GM18909 (cell line): Measurements from ENCODE around the gene DYNLT4.

Experiments
- ATAC-seq: cut with Tn5 transposase; IDR thresholded peaks from one replicate; pipeline ENCODE4 v1.9.1; 2021; ENCODE audit warnings: mild to moderate bottlenecking; ENCODE audit not compliant: unreplicated experiment, poor library complexity

DYNLT4 gene

GRCh38 chr1:44792736-44793502 is 14.2 kb downstream of the DYNLT4 start:
- no peak for ATAC-seq

DNA sequence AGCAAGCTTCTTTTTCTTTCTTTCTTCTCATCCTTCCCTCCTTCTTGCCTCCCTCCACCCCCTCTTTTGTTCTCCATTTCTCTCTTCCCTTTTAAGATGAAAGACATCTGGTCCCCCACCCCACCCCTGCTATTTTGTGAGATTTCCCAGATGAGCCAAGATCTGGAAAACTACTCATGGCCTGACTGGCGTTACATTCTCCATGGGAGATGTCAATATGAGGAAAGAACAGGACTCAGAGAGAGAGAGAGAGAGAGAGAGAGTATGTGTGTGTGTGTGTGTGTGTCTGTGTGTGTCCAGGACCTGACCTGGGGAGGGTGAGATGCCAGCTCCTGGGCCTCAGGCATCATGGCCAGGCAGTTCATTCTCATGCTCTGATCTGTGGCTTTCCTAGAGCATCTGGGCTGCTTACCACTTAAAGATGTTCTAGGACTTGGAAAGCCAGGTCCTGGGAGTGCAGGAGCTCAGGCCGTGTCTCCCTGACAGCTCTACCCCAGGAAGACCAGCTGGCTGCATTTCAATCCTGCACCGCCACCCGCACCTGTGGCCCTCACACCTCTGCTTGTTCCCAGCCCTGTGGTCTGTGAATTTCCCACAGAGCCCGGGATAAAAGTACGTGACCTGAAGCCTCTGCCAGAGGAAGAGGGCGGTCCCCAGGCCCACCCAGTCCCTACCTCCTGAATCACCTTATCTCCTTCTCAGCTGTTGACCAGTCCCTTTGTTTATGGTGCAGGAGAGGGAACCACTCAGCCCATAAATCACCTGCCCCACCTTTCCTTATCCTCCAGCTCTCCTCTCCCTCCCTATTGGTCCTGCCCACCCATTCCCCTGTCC is 16.0 kb downstream of the DYNLT4 start:
- no peak for ATAC-seq

DNA sequence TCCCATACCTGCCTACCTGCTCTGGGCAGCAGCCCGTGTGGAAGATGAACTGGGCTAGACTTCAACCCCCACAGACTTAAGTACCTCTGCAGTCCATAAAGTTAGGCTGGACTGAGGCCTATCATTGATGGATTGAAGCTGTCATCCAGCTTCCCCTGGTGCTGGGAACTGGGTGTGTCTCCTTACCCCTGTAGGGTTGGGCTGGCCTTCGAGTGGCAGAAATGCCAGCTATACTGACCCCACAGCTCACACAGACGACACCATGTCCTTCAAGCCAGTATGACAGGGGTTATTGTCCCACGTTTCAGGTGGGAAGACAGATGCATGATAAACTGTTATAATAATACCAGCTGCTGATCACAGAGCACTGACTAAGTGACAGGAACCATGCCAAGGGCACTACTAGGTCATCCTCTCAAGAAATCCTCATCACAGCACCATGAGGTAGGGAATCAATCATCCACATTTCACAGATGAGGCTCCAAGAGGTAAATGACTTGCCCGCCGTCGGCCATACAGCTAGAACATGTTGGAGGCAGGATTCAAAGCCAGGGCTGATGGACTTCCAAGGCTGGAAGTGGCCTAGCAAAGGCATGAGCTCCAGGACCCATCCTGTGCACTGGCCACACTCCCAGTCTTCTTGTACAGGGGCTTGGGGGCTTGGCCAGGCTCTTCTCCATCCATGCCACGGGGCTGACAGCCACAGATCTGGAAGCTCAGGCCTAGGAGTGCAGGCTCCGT is 18.9 kb downstream of the DYNLT4 start, which contains the start of gene BEST4:
BEST4 (minus strand) TSS at position 51 of the 741 bp plus-strand sequence. CDS start 465 bp downstream, outside the sequence.
- no peak for ATAC-seq

DNA sequence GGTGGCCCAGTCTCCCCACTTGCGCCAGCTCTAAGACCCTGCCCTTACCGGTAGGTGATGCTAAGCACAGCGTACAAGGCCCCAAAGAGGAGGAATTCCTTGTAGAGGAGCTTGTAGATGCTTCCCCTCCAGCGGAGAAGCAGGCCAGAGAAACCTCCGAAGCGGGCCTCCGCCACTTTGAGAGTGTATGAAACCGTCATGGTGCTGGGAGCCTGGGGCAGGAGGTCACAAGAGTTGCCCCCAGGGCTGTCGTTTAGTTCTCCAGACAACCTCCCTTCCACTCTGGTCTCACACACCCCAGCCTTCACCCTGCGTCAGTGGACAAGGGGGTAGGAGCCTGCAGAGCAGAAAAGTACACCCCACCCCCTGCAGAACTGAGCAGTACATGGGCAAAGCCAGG is 19.6 kb downstream of the DYNLT4 start:
- ATAC-seq, result no peak

DNA sequence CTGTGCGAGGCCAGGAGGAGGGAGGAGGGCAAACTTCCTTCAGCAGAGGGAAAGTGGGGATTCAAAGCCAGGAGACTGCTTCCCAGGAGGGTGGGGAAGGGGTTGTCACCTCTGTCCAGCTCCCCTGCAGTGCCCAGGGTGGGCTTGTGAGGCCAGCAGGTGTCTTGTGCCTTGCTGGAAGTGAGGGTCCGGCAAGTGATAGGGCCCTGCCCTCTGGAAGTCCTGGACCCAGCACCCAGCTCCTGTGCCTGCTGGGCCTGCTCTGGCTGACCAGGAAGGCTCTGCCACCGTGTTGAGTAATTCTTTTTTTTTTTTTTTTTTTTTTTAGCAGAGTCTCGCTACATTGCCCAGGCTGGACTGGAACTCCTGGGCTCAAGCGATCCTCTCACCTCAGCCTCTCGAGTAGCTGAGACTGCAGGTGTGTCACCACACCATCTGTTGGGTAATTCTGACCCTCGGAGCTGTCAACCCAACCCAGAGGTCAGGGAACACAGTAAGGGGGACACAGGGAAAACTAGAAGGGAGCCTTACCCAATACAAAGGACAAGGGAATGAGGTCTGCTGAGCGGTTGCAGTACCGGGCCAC is 20.2 kb downstream of the DYNLT4 start:
- ATAC-seq, result no peak

DNA sequence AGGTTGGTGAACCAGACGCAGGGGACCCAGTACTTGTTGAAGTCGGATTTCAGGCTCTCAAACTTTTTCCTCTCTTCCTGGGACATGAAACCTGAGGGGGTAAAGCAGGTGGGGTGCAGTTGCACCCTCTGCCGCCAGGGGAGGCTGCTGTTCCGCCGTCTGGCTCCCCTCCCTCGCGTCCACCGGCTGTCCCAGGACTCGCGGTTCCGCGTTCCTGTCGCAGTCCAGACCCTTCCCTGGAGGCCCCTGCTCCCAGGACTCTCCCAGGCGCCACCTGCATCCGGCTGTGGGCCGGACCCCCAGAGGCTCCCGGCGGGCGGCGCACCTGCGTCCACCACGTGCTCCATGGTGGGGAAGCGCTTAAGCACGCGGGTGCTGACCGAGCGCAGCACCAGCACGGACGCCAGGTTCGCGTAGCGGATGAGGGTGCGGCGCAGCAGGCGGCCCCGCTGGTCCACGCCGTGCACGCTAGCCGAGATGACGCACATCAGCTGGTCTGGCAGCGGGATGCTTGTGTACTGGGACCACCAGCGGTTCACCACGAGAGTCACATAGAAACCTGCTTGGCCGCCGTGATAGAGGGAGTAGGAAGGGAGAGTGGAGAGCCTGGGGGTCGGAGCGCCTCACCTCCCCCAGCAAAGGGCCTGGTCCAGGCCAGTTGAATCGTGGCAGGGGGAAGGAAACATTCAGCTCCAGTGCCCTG is 20.9 kb downstream of the DYNLT4 start:
- peak; percentile 60 for ATAC-seq

DNA sequence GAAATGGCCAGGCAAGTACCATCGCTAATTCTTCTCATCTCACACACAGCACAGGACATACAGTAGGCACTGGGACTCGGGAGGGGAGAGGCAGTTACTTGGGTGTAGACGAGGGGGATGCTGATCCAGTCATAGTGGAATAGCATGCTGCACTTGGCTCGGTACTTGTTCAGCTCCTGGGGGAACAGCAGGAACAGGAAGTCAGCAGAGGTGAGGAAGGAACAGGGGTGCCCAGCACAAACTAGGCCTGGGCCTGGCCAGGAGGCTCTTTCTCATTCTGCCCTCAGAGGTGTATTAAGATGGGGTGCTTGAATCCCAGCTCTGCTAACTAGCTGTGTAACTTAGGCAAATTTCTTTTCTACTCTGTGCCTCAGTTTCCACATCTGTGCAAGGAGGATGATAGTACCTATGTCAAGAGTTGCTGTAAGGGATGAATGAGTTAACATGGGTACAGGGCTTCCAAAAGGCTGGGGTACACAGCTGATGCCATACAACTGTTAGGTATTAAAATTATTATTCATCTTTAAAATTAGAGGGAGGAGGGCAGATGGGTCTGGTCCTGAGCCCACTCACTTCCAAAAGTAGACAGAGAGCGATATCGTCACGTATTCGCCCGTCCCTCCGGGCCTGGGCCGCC is 21.5 kb downstream of the DYNLT4 start:
- no peak for ATAC-seq

GRCh38 chr1:44785029-44785380 is 22.1 kb downstream of the DYNLT4 start:
- ATAC-seq, result no peak

DNA sequence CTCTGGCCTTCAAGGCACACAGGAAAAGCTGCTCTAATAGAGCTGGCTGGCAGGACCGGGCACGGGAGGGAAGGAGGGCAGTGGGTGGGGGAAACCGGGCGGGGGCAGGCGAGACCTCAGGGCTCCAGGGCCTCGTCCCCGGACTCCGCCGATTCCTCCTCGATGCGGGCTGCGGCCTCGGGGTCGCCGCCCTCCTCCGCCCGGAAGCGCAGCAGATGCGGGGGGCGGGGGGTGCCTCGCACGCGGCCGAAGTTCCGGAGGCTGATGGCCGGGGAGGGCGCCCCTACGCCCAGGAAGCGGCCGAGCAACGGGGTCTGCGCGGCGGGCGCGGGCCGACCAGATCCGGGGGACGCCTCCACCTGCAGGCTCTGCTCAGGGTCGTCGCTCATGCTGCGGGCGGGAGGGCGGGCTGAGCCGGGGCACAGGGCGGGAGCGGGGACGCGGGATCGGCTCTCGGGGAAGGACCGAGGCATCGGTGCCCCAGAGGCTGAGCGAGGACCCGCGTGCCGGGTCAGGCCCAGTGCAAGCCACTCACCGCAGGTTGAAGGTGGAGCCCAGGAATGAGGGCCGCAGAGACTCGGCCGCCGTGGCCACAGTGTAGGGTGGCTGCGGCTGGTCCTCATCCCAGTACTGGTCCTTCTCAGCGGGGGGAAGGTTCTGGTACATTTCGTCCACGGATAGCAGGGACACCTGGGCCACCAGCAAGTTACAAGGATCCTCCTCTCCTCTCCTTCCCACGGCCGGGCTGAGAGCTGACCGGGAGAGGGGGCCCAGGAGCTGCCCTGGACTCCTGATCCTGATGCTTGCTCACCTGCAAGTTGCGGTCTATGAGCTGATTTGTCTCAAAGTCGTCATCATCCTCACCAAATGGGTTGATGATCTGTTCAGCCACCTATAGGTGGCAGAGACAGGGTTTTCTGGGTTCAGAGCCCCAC is 22.8 kb downstream of the DYNLT4 start:
- ATAC-seq, result no peak

DNA sequence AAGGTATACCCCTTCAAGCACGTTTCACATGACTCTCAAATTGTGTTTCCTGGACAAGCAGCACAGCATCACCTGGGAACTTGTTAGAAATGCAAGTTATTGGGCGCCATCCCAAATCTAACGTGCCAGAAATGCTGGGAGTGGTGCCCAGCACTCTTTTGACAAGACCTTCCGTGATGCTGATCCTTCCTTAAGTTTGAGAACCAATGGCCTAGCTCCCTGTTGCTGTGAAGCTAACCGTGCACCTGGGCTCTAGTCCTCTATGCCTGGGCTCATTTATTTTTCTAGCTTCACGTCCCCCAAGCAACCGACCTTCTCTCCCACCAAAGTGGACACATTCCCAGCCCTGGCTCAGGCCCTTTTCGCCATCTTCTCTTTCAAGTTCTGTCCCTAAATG is 23.5 kb downstream of the DYNLT4 start:
- ATAC-seq, result no peak

GRCh38 chr1:44780583-44781121 is 26.5 kb downstream of the DYNLT4 start:
- ATAC-seq, result no peak

DNA sequence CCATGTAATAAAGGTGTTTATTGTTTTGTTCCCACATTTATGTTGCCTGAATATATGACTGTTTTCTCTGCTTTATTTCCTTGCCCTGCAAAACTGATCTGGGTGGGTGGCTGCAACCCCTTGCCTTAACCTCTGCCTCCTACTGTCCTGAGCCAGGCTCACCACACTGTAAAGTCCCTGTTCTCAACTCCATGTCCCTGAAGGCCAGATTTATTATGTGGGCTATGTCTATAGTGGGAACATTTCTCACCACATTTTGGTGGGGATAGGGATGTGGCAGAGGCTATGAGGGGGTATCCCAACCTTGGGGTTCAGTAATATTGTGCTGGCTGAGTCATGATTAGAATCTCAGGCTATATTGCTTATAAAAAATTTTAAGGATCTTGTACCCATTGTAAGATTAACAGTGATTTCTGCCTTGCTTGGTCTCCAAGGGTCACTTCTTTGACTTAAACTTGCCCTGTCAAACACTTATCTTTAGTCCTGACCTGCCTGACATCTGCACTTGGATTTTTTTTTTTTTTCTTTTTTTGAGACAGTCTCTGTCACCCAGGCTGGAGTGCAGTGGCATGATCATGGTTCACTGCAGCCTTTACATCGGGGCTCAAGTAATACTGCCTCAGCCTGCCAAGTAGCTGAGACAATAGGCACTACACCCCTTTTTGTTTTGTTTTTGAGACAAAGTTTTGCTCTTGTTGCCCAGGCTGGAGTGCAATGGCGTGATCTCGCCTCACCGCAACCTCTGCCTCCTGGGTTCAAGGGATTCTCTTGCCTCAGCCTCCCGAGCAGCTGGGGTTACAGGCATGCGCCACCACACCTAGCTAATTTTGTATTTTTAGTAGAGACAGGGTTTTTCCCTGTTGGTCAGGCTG is 28.2 kb downstream of the DYNLT4 start:
- ATAC-seq, result no peak

GRCh38 chr1:44777969-44778635 is 29.0 kb downstream of the DYNLT4 start:
- no peak for ATAC-seq

DNA sequence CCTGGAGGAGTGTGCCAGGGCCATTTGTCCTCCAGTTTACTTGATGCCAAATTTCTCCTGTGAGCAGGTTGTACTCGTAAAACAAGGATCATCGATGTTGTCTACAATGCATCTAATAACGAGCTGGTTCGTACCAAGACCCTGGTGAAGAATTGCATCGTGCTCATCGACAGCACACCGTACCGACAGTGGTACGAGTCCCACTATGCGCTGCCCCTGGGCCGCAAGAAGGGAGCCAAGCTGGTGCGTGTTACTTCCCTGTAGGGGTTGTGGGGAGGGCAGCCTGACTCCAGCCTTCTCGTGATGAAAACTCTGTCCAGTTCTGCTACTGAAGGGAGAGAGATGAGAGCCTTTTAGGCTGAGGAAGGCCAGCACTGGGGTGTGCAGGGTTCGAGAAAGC is 29.6 kb downstream of the DYNLT4 start:
- ATAC-seq, result no peak

DNA sequence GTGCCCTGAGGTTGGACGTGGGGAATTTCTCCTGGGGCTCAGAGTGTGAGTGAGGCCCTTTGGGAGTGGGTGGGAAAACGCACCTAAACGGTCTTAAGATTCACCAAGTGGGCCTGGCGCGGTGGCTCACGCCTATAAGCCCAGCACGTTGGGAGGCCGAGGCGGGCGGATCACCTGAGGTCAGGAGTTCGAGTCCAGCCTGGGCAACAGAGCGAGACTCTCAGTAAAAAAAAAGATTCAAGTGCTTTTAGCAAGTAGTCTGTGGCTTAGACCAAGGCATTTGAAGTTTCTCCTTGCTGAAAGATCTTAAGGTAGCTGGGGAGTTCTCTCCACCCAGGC is 30.5 kb downstream of the DYNLT4 start:
- ATAC-seq, result no peak

DNA sequence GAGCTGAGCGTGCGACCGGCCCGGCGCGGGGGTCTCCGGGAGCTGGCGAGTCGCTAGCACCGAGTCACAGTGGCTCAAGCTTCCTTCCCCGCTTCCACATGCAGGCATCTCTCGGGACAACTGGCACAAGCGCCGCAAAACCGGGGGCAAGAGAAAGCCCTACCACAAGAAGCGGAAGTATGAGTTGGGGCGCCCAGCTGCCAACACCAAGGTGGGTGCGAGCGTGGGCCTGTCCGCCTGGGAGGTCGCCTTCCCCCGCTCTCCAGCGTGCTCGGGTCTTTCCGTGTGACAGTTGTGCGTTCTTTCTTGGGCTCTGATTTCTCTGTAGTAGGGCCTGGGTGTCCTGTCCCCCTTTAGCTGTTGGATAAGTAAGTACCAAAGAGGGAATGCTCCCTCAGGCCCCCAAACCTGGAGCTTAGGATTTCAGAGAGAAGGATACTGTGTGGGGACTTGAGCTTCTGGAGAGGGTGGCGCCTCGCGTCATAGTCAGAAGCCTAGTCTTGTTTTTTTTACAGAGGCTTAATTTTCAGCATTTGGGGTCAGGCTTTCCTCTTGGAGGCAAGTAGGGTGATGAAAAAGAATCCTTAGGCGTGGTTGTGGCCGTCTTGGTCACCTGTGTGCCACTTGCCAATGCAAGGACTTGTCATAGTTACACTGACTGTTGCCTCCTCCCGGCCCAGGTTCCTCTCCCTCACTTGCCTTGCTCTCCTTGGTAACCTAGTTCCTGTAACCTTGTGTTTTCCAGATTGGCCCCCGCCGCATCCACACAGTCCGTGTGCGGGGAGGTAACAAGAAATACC is 31.0 kb downstream of the DYNLT4 start:
- no peak for ATAC-seq
